Measurements from ENCODE around the gene BBS9. TPM values are rescaled to one million over a fixed set of nuclear protein-coding genes. Genes with fewer than 3 reads are reported as not detected.

Gene BBS9
- total RNA-seq, 1 experiment from 2014 or later = 9.4 TPM

DNA sequence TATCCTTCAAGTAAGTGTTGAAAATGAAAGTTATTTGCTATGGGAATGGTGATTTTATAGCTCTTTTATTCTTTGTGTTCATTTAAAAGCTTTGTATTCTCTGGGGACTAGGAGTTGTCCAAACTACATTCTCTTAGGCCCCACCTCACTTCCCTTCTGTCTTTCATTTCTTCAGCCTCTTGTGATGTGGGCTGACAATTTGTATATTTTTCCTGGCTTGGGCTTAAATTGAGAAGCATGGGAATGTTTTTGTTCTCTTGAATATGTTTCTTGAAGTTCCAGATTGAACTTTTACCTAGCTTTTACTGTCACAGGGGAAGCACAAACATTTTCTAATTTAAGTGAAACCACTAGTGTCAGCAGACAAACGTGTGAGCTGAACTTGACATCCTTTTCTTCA lies 27.9 kb downstream of the BBS9 start:
- H3K36me3 Mint-ChIP-seq (ENCODE audit: insufficient read depth, unreplicated experiment) = no peaks in the 10 kb centered on the region
- no peaks in the 10 kb centered on the region for H3K4me1 Mint-ChIP-seq (ENCODE audit: low read depth, unreplicated experiment)
- H3K27ac Mint-ChIP-seq (ENCODE audit: unreplicated experiment) = no peak overlapping the region
- BruUV-seq (replicated peaks) = no TSS peak
- no peak for DNase-seq
- CTCF ChIA-PET = no interaction called here
- TF ChIP-seq, protein P1, sequence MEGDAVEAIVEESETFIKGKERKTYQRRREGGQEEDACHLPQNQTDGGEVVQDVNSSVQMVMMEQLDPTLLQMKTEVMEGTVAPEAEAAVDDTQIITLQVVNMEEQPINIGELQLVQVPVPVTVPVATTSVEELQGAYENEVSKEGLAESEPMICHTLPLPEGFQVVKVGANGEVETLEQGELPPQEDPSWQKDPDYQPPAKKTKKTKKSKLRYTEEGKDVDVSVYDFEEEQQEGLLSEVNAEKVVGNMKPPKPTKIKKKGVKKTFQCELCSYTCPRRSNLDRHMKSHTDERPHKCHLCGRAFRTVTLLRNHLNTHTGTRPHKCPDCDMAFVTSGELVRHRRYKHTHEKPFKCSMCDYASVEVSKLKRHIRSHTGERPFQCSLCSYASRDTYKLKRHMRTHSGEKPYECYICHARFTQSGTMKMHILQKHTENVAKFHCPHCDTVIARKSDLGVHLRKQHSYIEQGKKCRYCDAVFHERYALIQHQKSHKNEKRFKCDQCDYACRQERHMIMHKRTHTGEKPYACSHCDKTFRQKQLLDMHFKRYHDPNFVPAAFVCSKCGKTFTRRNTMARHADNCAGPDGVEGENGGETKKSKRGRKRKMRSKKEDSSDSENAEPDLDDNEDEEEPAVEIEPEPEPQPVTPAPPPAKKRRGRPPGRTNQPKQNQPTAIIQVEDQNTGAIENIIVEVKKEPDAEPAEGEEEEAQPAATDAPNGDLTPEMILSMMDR (IDR thresholded peaks at IDR 0.05; ENCODE audit: unreplicated experiment) = no peak
- H3K27me3 Mint-ChIP-seq (ENCODE audit: unreplicated experiment) = no peaks in the 10 kb centered on the region
- H3K4me3 Mint-ChIP-seq (ENCODE audit: low read depth, unreplicated experiment) = no peak overlapping the region
- intact Hi-C loops (cut with micrococcal nuclease; ENCODE audit: unreplicated experiment) = no loop called here
- no peaks in the 10 kb centered on the region for H3K9me3 Mint-ChIP-seq (ENCODE audit: low read depth, unreplicated experiment)

DNA sequence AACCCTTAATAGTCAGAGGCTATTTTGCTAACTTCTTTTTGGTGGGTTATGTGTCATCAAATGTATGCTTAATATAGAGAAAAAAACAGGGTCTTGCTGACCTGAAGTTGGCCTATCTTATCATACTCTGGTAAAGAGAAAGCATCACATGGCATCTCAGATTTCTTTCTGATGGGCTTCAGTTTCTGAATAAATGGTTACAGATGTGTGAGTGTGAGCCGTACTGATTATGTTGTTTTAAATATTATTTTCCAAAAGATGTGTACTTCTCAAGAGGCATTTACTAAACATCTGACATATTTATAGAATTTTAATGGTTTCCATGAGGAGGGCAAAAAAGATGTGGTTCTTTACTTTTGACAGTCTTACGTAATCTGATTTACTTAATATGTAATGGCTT lies 28.4 kb downstream of the BBS9 start:
- intact Hi-C loops (cut with micrococcal nuclease; ENCODE audit: unreplicated experiment) = no loop called here
- no TSS peak for BruUV-seq (replicated peaks)
- no peaks in the 10 kb centered on the region for H3K36me3 Mint-ChIP-seq (ENCODE audit: insufficient read depth, unreplicated experiment)
- H3K4me3 Mint-ChIP-seq (ENCODE audit: low read depth, unreplicated experiment) = no peak overlapping the region
- CTCF ChIA-PET = no interaction called here
- H3K27me3 Mint-ChIP-seq (ENCODE audit: unreplicated experiment) = no peaks in the 10 kb centered on the region
- no peak overlapping the region for H3K27ac Mint-ChIP-seq (ENCODE audit: unreplicated experiment)
- no peak for DNase-seq
- no peaks in the 10 kb centered on the region for H3K9me3 Mint-ChIP-seq (ENCODE audit: low read depth, unreplicated experiment)
- TF ChIP-seq, protein P1 (IDR thresholded peaks at IDR 0.05; ENCODE audit: unreplicated experiment) = no peak
- H3K4me1 Mint-ChIP-seq (ENCODE audit: low read depth, unreplicated experiment) = no peaks in the 10 kb centered on the region

DNA sequence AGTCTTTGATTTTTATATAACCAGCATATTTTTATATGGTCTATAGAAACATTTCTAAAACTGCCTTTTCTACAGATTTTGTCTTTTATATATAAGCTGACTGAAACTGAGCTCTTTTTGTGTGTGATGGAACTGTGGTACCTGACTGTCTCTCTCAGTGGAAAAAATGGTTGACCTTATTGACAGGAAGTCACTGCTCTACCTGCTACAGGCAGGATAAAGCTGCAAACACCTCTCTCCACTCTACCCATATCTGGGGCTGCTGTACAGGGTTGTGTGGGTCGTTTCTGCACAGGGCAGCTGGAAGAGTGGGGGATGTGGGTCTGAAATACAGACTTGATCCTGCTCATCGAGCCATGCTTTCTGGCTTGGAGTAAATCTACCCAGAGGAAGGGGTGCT lies 48.5 kb downstream of the BBS9 start:
- H3K27ac Mint-ChIP-seq (ENCODE audit: unreplicated experiment) = no peak overlapping the region
- H3K4me1 Mint-ChIP-seq (ENCODE audit: low read depth, unreplicated experiment) = no peaks in the 10 kb centered on the region
- CTCF ChIA-PET = interaction anchor here (0.6 kb wide), 1 partner anchor 394 kb away, joined by 3 read pairs; no protein-coding TSS in a partner anchor
- peaks cover 2% of the 10 kb centered on the region for H3K9me3 Mint-ChIP-seq (ENCODE audit: low read depth, unreplicated experiment)
- intact Hi-C loops (cut with micrococcal nuclease; ENCODE audit: unreplicated experiment) = no loop called here
- no peaks in the 10 kb centered on the region for H3K27me3 Mint-ChIP-seq (ENCODE audit: unreplicated experiment)
- no peak for DNase-seq
- TF ChIP-seq, protein P1 (IDR thresholded peaks at IDR 0.05; ENCODE audit: unreplicated experiment) = no peak
- no peaks in the 10 kb centered on the region for H3K36me3 Mint-ChIP-seq (ENCODE audit: insufficient read depth, unreplicated experiment)
- BruUV-seq (replicated peaks) = no TSS peak
- H3K4me3 Mint-ChIP-seq (ENCODE audit: low read depth, unreplicated experiment) = no peak overlapping the region

DNA sequence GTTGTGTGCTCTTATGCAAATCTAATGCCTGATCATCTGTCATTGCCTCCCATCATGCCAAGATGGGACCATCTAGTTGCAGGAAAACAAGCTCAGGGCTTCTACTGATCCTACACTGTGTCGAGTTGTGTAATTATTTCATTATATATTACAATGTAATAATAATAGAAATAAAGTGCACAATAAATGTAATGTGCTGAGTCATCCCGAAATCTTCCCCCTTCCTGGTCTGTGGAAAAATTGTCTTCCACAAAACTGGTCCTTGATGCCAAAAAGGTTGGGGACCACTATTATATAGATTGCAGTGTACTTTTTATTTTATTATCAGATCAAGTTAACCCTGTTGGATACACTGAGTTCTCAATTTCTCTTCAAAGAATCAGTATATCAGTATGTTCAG lies 50.2 kb downstream of the BBS9 start:
- Mint-ChIP-seq H3K4me3 (ENCODE audit: low read depth, unreplicated experiment) (no peak overlapping the region), H3K27me3 (ENCODE audit: unreplicated experiment) (no peaks in the 10 kb centered on the region), H3K9me3 (ENCODE audit: low read depth, unreplicated experiment) (no peaks in the 10 kb centered on the region), H3K36me3 (ENCODE audit: insufficient read depth, unreplicated experiment) (no peaks in the 10 kb centered on the region), H3K27ac (ENCODE audit: unreplicated experiment) (no peak overlapping the region), H3K4me1 (ENCODE audit: low read depth, unreplicated experiment) (no peaks in the 10 kb centered on the region)
- no TSS peak for BruUV-seq (replicated peaks)
- CTCF ChIA-PET = interaction anchor here (0.6 kb wide), 1 partner anchor 1350 kb away, joined by 3 read pairs; no protein-coding TSS in a partner anchor
- no peak for DNase-seq
- TF ChIP-seq, protein P1 (IDR thresholded peaks at IDR 0.05; ENCODE audit: unreplicated experiment) = no peak
- intact Hi-C loops (cut with micrococcal nuclease; ENCODE audit: unreplicated experiment) = no loop called here

Data from Calu3 (cell line).